ENCODE measurements around the gene MIF4GD.

MIF4GD gene, protein sequence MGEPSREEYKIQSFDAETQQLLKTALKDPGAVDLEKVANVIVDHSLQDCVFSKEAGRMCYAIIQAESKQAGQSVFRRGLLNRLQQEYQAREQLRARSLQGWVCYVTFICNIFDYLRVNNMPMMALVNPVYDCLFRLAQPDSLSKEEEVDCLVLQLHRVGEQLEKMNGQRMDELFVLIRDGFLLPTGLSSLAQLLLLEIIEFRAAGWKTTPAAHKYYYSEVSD

DNA sequence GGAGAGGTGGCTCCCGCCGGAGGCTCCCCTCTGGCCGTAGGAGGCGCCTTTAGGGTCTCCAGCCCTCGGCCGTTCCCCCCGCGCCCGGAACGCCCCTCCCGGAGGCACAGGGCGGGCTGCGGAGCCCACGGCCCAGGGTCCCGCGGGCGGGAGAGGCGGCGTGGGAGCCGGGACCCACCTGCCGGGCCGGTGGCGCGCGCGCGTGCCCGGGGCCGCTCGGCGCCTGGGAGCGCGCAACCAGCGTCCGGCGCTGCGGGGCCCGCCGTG, at the start of gene MIF4GD:
Gene MIF4GD (minus strand): TSS at position 266 of the 267 bp plus-strand sequence. CDS start 1,036 bp downstream, outside the sequence.
- no peak for DNase-seq

DNA sequence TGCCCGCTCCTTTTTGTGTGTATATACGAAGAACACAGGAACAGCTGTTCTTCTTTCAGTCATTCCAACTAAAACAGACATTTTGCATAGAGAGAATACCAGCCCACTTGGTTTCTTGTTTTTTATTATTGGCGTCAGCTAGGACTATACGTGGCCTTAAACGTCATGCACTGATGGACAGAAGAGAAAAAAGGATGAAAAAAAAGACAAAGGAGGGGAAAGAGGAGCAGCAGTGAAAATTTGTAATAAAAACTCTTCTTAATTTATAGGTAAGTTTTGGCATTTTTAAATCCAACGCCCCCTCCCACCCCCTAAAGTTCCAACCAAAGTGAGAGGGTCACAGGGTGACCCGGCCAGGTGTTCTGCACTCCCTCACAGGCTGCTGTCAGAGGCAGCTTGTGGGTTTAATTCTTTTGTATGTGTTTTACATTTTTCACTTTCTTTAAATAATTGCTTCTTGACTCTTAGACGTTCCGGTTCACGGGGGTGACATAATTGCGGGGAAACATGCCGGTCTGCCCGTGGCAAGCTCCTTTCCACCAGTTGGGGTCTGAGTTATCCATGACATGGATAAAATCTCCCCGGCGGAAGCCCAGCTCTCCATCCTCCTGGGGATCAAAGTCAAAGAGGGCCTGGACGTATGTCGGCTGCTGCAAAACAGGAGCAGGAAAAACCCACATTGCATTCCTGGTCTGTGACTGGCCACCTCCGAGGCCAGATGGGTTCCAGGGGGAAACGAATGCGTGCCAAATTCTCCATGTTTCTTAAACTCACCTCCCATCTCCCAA, 49.1 kb upstream of the MIF4GD start:
- no peak for DNase-seq

DNA sequence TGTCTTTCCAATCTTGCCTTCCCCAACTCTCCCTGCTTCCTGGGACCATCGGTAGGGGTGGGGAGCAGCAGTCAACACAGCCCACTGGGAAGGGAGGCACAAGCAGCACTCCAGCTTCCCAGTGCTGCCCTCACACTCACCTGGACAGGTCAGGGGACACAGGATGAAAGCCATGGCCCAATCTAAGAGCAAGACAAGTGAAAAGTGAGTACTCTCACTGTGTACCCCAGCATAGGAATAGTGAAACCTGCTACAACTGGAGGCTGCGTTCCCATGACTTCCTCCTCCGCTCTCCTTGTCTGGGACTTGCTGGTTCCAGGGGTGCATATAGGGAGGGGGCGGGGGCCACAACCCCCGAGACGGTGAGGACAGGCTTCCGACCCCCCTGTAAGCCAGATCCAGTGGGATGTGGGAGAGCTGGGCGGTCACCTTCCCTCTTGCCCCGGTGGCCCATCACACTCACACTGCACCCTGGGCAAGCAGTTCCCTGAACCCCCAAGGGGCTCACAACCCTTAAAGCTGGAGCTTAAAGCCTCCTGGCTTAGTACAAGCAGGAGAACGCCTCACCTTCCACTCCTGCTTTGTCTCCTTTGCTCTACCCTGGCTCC, 47.7 kb upstream of the MIF4GD start:
- no peak for DNase-seq

DNA sequence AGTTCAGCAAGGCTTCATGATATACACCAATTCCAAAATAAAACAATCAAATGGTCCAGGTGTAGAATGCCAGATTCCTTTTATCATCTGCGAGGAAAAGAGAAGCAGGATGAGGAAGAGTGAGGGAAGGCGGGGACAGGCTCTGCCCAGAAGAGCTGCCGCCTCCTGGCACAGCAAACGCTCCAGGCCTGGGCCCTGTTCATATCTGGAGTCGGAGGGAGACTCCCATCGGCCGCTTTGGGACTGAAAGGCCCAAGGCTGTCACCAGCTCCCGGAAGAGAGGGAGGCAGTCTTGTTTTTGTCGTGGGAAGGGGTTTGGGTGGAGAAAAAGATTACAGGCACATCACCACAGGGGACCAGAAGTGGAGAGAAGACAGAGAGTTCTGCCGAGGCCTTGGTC, 47.2 kb upstream of the MIF4GD start:
- DNase-seq, result no peak

DNA sequence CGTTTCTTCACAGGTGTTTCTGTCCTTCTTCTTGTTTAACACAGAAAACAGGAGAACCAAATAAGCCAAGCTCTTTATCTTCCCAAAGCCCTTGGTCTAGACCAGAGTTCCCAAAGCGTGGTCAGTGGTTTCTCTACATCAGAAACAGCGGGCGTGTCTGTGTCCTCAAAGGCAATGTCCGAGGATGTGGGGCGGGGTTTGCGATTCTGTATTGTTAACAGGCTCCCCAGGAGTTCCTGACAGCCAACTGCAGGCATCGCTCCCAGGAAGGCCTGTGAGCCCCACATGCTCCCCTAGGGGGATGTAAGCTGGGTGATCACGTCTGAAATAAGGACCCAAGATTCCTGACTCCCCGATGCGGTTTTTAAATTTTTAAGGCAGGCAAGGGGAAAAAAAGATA, 46.6 kb upstream of the MIF4GD start:
- DNase-seq, result no peak

DNA sequence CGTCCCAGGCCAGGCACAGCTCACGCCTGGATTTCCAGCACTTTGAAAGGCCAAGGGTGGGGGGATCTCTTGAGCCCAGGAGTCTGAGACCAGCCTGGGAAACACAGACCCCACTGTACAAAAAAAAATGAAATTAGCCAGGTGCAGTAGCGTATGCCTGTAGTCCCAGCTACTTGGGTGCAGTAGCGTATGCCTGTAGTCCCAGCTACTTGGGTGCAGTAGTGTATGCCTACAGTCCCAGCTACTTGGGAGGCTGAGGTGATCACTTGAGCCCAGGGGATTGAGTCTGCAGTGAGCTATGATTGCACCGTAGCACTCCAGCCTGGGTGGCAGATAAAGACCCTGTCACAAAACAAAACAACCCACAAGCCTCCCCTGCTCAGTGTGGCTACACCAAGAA, 45.2 kb upstream of the MIF4GD start:
- DNase-seq, result no peak

DNA sequence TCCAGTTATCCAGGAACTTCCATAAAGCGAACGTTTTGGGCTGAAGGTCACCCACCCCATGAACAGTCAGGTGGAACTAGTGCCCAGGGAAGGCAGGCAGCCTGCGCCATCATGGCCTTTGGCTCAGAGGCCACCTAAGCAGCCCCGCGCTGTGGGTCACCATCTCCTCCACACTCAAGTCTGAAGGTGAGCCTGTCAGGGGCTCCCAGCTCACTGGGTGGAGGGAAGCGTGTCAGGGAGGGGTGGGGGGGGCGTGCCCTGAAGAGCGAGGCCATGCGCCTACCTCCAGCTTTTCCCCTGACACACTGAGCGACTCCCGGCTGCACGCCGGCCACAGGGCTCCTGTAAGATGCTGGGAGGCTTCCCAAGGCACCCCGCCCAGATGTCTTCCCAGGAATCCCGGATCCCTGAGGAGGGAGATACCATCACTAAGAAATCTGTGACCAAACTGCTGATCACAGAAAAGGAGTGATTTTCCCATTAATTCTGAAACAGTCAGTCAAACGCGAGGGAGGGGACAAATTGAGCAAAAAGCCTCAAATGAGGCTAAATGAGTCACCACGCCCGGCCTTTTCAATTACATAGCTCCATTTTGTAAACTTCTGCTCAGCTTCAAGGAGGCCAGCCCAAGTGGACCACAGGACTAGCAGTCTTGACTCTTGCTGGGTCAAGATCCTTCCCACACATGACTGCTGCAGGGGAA, 44.7 kb upstream of the MIF4GD start:
- DNase-seq, result peak; percentile 39

DNA sequence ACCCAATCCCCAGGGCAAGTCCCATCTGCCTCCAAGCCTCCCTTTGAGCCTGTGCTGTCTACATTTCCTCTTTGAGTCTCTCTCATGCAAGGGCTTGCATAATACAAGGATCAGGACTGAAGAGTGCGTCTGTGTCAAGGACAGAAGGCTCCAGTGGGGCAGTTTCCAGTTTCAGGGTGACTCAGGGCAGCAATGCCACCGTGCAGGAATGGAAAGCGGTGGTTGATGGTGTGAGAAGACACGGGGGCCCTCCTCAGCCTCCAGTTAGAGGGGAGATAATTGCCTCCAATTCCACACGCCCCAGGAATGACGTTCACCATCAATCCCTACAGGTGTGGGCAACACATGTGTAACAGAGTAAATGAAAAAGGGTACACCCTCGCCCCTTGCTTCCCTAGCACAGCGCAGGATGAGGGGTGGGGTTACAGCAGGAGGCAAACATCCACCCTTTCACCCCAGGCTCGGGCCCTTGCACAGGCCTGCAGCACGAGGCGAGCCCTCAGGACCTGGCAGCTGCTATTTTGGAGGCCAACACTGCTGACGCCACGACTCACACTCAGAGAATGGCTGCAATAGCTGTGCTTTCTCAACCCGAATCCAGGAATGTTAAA, 43.0 kb upstream of the MIF4GD start:
- DNase-seq, result peak; percentile 63

DNA sequence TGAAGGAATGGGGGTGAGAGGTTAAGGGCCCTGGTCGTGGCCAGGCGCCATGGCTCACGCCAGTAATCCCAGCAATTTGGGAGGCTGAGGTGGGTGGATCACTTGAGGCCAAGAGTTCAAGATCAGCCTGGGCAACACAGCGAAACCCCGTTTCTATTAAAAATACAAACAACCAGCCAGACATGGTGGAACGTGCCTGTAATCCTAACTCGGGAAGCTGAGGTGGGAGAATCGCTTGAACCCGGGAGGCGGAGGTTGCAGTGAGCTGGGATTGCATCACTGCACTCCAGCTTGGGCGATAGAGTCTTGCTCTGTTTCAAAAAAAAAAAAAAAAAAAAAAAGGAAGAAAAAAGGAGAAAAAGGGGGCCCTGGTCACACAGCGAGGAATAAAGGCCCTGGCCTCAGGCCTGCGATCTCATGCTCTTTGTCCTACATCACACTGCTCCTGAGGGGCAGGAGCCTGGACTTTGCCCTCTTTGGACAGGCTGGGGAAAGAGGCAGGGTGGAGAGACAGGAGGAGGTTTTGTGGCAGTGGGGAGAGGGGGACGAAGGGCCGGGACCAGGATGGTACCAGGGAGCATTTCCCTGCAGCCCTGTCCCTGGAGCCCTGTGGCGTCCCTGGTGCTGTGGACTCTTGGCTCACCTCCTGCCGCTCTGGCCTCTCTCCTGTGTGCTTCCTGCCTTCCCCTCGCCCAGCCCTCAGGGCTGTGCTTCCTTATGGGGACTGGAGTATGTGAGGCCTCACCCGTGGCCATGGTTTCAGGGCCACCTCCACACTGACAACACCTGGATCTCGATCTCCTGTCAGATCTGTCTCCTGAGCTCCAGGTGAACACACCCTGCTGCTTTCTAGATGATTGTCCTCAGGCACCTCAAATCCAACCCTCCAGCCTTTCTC, 38.0 kb upstream of the MIF4GD start:
- no peak for DNase-seq

DNA sequence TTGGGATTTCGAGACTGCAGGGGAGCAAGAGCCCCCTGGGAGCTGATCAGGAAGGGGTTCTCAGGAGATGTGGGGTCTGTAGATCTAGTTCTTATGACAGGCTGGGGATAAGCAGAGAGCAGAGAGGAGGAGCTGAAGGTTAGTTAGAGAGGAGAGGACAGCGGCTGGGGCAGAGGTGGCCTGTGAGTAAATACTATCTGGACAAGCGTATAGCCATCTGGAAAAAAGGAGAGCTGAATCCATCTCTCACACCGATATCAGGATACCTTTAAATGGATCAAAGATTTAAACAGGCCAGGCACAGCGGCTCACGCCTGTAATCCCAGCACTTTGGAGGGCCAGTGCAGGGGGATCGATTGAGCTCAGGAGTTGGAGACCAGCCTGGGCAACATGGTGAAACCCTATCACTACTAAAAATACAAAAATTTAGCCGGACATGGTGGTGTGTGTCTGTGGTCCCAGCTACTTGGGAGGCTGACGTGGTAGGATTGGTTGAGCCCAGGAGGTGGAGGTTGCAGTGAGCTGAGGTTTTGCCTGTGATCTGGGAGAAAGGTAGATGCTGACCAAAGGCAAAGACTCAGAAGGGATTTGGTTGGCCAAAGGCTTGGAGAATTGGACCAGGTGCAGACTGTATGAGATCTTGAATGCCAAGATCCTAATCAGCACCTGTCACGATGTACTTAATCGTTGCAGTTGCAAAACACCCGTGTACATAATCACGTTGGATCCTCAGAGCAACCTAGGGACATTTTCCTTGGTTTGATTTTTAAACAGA, 37.1 kb upstream of the MIF4GD start:
- no peak for DNase-seq

DNA sequence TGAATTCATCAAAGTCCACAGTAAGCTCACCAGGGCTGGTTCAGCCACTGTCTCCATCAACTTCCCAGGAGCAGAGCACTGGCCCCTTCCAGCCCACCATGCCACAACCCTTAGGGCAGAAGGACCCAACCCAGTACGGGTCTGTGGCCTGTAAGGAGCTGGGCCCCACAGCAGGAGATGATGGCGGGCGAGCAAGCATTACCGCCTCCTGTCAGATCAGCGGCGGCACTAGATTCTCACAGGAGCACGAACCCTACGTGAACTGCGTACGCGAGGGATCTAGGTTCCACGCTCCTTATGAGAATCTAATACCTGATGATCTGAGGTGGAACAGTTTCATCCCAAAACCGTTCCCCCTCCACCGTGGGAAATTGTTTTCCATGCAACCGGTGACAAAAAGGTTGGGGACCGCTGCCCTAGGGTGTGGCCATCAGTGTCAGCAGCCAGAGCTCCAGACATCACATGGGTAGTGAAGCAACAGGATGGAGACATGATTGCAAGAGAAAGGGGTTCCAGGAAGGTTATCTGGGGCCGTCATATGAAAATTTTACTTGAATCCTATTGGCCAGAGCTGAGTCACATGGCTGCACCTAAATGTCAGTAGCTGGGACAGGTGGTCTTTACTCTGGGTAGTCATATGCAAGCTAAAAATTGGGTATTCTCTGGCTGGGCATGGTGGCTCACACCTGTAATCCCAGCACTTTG, 30.6 kb upstream of the MIF4GD start:
- peak; percentile 62 for DNase-seq

DNA sequence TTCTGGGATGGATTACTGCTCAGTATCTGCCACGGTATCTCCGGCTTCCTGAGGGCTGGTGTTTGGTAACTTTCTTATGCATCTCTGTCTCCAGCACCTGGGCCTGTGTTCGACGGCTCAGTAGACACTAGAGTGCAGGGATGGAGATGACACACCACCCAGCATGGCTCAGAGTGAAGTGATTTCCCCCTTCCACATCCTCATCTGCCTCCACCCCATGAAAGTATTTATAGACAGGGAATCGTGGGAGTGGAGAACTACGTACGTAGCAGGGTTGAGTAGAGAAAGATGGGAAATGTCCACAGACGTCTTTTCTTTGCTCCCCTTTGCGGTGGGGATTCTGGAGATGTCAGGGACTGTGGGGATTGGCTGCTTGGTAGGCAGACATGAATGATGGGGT, 30.0 kb upstream of the MIF4GD start:
- peak; percentile 44 for DNase-seq

DNA sequence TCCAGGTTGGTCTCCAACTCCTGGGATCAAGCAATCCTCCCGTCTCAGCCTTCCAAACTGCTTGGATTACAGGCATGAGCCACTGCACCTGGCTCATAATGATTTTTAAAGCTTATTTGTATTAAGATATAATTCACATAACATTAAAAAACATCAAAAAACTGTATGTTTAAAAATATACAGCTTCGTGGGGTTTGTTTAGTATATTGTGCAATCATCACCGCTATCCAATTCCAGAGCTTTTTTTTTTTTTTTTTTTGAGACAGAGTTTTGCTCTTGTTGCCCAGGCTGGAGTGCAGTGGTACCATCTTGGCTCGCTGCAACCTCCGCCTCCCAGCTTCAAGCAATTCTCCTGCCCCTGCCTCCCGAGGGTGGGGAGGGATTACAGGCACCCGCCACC, 29.2 kb upstream of the MIF4GD start:
- DNase-seq, result no peak

DNA sequence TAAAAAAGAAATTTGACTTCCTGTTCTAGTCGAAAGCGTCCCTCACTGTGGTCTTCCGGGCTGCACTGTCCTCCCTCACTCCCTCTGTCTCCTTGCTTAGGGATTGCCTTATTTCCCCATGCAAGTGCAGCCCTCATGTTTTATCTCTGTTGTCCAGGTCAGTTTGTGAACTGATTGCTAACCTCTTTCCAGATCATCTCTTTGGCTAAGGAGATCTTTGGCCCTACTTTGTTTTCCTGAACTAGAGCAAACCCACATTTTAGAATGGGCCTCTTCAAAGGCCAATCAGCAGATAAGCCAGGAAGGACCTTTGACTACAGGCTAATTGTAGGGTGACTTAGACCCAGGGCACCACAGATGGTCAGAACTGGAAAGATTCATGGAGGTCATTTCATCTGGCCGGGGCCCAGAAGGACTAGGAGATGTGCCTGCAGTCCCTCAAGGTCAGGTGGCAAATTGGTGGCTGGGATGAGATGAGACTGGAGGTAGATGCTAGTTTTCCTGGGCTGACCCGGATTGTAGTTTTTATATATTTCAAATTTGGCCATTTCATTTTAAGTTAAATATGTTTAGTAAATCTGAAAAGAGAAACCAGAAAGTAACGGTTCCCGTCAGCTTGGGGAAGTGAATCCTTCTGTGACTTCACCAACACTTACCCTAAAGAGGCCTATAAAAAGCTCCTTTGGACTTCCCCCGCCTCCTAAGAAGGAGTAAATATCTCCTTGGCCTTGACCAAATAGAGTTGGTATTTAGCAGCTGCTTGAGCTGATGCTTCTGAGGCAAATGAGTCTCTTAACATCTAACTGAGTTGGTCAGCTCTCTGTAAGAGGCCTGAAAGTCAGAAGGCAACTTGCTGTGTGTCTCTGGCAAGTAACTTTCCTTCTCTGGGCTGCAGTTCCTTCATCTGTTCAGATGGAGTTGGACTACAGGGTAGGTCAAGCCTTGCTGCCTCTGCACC, 24.4 kb upstream of the MIF4GD start:
- peak; percentile 54 for DNase-seq

DNA sequence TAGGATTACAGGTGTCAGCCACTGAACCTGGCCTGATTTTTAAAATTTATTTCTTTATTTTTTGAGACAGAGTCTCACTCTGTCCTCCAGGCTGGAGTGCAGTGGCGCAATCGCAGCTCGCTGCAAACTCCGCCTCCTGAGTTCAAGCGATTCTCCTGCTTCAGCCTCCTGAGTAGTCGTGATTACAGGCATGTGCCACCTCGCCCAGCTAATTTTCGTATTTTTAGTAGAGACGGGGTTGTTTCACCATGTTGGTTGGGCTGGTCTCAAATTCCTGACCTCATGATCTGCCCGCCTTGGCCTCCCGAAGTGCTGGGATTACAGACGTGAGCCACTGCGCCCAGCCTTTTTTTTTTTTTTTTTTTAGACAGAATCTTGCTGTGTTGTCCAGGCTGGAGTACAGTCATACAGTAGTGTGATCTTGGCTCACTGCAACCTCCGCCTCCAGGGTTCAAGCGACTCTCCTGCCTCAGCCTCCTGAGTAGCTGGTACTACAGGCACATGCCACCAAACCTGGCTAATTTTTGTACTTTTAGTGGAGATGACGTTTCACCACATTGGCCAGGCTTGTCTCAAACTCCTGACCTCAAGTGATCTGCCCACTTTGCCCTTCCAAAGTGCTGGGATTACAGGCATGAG, 21.9 kb upstream of the MIF4GD start:
- DNase-seq, result peak; percentile 49

DNA sequence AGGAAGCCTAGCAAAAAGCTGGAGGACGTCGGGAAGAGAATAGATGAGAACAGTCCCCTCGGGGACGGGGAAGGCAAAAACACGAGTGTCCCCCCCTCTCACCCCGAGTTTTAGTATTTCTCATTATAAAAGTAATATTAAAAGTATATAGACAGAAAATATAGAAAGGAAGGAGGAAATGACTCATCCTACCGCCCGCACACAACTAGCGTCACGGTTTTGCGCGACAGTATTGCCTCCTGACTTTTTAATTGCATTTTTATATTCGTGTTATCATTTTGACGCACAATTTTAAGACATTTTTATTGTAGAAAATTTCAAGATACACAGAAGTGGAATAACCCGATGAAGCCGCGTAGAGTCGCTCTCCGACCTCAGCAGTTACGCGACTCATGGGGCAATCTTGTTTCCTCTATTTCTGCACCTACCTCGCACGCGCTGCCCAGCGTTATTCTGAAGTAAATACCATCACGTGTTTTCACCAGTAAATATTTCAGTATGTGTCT, 18.9 kb upstream of the MIF4GD start:
- peak; percentile 74 for DNase-seq

DNA sequence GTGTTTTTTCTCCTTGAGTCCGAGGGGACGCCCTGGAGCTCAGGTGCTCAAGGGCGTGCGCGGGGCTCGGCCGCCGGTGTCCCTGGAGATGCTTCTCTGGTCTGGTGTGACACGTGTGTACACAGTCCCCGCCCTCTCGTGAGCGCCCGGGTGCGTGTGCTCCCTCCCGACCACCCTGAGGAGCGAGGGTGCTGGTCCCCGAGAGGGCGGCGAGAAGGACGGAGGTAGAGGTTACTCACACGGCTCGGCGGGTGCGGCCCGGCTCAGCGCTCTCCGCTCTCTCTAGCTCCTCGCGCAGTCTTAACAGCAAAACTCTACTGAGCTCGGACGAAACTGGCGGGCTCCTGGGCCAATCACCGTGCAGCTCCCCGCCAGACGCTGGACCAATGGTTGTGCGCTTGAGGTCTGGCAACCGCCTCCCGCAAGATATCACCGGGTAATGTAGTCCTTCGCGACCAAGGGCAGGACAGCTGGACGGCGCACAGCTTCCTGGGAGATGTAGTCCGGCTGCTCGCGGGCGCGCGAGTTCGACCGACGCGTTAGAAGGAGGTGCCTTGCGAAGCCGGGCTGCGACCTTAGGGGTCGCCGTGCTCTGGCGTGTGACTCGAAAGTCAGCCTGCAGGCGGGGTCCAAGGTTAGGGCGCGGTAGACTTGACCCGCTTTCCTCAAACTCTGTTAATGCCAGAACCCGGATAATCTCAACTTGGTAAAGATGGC, 18.2 kb upstream of the MIF4GD start, which contains the start of gene SLC25A19:
Gene SLC25A19 (minus strand): TSS at position 319 of the 717 bp plus-strand sequence. CDS start 2,669 bp downstream, outside the sequence.
- DNase-seq, result peak; percentile 98

DNA sequence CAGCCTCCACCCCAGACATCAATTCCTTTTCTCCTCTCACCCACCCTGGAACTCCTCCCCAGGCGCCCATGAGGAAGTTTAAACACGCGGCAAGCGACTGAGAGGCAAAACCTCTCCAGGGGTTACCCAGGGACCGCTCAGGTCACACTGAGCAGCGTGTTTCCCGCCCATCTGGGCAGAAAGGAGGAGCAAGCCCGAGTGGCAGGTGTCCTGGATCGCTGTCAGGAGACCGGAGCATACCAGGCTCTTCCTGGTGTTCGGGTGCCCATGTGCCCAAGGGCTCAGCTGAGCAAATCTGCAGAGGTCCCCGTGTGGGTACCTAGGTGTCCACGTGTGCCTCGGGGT, 17.7 kb upstream of the MIF4GD start:
- no peak for DNase-seq
